A549 treated with GW870086 at 1 μM for 4 hours (cell line): ENCODE data around the gene TIAM2. TPM values are rescaled to one million over a fixed set of nuclear protein-coding genes. Genes with fewer than 3 reads are reported as not detected.

Experiments
- total RNA-seq: library from RNA; stranded (reverse); fragments of 200-300 nt; extraction: Qiagen RNA extraction; gene quantifications from 5 replicates; pipeline ENCODE4 v1.2.3, GENCODE V29; 2022; ENCODE audit warnings: low read depth

The TIAM2 gene
- 3.1 to 5.6 TPM (median 4.5 TPM) in 5 replicates for total RNA-seq

DNA sequence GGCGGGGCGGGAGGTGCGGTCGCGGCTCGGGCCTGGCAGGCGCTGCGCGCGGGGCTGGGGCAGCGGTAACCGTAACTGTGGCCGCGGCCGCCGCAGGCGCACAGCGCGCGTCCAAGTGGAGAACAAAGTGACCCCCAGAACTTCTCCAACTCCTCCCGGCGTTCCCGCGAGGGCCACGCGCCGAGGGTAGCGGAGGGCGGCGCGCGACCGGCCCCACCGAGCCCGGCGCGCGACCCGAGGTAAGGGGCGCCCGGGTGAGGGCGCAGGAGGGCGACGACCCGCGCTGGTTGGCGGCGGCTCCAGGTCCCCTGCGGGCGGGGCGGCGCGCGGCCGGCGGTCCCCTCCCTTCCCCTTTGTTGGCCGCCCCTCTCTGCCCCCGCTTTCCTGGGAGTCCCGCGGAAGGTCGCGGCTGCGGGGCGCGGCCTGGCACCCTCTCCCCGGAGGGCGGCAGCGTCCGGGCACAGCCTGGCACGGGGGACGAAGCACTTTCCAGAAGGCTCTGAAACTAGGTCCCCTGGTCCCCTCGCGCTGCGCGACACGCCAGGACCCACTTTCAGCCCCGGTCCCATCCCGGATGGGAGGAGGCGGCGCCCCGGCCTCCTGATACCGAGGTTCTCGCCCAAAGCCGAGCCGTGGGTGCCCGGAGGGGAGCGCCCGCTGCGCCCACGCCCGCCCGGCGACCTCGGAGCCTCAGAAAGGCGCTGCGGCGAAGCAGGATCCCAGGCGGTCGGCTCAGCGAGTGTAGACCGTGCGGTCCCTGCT is at the start of gene TIAM2:
TIAM2 (plus strand) TSS at position 62 of the 762 bp plus-strand sequence. CDS start 133,909 bp downstream, outside the sequence.

DNA sequence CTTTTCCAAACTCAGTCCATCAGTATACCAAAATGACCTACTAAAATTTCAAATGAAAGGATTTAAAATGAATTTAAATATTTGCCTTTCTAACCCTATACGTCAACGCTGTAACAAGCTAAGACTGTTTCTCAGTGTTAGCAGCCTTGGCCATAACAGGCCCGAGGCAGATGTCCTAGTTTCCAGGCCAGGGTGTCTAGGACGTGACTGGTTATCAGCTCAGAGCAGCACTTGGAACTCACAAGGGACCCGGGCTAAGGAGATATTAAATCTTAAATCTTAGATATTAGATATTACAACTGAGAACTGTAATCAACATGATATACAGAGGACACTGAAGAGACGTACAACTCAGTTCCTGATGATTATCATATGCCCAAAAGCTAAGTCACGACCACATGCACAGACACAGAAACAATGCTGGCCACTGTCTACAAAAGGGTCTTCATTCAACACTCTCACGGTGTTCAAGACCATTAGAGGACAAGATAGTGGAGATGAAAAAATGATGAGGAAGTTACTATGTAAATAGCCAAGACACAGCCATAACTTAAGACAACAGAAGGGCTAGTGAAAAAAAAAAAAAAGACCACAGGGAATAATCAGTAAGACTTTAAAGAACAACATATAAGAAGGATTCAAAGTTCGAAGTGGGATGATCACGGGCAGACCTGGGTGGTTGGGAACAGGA is 268.4 kb downstream of the TIAM2 start, which contains the start of gene CLDN20:
CLDN20 (plus strand) TSS at position 641 of the 691 bp plus-strand sequence. CDS start 11,707 bp downstream, outside the sequence.

